HL-60/S4 treated with phorbol 12-myristate 13-acetate at 8.2 ng/mL for 4 days and 3 days (cell line): ENCODE data around the gene MYO15A.

ENCODE experiments used
- in situ Hi-C: fragments of 300-500 bp; cut with MboI; formaldehyde crosslinking; loops from 2 replicates; pipeline ENCODE4 v1.15.0; 2022; ENCODE audit warnings: low sequenced_read_pairs

Gene MYO15A

DNA sequence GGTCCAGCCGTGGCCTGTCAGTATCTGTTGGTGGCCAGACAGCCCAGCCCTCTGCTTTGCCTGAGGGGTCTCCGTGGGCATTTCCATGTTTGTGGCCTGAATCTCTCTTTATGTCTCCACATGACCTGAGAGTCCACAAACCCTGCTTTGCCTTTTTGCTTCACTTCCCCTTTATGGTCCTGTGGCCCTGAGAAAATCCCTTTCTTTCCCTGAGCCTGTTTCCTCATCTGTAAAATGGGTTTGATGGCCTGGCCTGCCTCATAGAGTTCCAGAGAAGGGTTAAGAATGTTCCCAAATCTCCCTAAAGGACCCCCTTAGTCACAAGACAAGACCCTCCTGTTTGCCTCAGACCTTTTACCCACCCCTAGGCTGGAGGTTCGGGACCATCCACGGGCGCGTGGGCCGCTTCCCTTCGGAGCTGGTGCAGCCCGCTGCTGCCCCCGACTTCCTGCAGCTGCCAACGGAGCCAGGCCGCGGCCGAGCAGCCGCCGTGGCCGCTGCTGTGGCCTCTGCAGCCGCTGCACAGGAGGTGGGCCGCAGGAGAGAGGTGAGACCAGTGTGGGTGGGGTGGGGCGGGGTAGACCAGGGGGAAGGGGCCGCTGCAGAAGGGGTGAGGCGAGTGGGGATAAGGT, 48.9 kb downstream of the MYO15A start:
- in situ Hi-C loops: no loop called here

DNA sequence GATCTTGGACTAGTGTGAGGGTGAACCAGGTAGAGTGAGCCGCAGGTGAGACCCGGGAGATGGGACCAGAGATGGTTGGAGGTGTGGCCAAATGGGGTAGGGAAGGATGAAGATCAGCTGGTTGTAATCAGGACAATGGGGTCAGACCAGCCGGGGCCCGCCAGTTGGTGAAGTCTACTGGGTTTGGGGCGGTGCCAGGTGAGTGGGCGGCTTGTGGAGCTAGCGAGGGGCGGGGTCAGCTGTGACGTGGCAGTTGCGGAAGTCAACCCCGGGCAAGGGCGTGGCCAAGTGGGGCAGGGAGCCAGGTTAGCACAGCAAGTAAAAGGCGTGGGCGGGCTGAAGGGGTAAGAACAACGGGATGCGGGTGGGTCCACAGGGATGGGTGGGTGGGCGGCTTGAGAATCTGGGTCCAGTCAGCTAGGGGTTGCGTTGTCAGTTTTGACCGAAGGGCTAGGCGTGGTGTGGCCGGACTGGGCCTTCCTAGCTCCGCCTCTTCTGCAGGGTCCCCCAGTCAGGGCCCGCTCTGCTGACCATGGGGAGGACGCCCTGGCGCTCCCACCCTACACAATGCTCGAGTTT, 49.6 kb downstream of the MYO15A start:
- in situ Hi-C loops: no loop called here

DNA sequence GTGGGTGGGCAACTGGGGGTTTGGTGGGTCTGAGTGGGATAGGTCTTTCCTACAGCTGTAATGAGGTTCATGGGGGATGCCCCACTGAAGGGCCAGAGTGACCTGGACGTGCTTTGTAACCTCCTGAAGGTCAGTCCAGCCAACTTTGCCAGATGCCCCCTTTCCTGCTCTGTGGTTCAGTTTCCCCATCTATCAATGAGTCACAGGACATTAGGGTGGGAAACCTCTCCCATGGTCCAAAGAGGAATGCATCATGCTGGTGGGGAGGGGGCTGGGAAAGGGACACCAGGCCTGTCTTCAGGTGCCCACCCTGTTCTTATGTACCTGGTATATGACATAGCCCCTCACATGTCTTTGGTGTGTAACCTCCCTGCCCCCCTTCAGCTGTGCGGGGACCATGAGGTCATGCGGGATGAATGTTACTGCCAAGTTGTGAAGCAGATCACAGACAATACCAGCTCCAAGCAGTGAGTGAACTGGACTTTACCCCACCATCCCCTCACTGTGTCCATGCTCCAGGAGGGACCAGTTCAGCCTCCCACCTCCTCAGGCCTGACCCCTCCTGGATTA, 51.1 kb downstream of the MYO15A start:
- in situ Hi-C loops: no loop called here

DNA sequence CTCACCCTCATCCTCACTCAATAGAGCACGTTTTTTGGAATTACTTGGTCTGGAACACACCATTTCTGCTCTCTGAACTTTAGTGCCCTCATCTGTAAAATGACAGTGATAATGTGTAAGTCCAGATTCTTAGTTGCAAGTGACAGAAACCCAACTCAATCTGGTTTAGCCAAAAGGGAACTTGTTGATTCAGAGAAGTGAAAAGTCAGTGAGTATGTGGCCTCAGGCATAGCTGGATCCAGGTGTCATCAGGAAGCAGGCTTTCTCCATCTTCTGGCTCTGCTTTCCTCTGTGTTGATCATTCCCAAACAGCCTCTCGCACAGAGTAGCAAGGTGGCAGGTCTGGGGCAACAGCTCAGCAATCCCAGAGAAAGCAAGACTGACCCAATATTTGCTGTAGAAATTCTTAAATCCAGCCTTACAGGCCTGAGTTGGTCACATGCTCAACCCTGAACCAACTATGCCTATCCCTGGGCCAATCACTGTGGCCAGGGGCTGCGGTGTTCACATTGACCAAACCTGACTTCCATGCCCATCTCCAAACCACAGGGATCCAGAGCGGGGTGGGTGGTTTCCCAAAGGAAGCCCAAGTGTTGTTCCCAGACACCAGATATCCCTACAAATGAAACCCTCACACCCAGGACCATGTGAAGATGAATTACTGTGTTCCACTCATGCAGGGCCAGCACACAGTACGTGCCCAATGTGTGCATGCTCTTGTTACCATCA, 51.7 kb downstream of the MYO15A start:
- in situ Hi-C loops: no loop called here

DNA sequence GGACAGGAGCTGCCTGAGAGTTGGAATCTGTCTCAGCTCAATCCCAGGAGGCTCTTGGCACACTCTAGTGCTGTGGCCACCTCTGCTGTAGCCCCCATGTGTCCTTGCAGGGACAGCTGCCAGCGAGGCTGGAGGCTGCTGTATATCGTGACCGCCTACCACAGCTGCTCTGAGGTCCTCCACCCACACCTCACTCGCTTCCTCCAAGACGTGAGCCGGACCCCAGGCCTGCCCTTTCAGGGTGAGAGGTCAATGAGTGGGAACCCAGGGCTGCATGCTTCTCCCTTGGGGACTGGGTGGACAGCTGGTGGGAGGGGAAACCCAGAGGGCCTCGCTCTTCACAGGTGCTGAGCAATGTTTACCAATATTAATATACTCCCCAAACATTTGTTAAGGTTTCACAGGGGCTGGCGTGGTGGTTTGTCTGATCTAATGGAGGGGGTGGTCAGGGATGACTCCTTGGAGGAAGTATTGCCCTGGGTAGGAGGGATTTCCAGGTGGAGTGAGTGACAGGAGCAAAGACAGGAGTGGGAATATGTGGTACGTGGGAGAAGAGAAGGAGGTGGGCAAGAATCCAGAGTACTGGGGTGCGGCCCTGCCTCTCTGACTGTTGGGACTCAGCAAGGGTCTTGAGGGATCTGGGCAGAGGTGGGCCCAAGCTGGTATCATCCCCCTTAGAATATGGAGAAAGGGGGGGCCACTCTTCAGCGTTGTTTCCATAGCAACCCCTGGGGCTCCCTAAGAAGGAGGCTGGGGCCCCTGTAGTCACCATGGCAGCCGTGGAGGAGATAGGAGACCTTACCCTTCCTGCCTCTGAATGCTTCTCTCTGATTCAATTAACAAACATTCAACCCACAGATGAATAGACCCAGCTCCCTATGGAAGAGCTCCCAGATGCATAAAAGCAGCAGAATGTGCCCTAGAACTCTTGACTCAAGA, 52.9 kb downstream of the MYO15A start:
- in situ Hi-C loops: no loop called here

DNA sequence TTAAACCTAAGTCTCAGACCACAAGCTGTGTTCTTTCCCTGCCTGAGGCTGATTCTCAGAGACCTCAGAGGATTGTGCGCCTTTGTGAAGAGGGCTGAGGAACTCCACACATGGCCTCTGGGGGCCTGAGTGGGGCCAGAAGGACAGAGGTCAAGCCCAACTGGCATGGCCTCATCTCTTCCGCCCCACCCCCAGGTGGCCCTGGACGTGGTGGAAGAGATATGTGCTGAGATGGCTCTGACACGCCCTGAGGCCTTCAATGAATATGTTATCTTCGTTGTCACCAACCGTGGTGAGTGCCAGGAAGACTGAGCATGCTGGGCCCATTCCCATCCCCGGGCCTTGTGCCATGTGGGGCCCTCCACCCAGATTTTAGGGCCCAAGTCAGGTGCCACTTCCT, 55.0 kb downstream of the MYO15A start:
- in situ Hi-C loops: no loop called here

DNA sequence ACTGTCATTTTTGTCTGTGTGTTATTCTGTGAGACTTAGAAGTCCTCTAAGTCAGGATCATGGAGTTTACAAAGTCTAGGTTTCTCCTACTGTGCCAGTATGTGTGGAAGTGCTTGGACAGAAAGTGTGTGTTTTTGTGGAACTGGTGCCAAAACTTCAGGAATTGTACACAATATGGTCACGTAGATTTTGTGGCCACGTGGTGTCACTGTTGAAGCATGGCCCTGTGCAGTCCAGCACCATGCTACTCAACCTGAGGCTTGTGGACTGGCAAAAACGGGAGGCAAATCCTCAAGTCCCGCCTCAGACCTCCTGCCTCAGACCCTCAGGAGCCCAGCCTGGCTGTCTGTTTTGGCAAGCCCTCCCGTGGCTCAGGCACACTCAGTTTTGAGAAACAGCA, 58.3 kb downstream of the MYO15A start:
- in situ Hi-C loops: no loop called here

DNA sequence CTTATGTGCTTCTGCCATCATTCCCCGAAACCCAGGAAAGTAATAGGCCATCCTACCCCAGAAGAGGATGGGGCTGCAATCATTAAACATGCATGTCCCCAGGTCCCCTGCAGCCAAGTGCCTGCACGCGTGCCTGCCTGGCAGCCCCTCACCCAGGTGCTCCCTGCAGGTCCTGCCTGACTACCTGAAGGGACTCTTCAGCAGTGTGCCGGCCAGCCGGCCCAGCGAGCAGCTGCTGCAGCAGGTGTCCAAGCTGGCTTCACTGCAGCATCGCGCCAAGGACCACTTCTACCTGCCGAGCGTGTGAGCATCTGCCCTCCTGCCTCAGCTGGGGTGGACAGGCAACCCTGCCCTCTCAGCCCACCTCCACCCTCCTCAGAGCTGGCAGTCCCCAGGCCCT, 58.9 kb downstream of the MYO15A start:
- in situ Hi-C loops: no loop called here

DNA sequence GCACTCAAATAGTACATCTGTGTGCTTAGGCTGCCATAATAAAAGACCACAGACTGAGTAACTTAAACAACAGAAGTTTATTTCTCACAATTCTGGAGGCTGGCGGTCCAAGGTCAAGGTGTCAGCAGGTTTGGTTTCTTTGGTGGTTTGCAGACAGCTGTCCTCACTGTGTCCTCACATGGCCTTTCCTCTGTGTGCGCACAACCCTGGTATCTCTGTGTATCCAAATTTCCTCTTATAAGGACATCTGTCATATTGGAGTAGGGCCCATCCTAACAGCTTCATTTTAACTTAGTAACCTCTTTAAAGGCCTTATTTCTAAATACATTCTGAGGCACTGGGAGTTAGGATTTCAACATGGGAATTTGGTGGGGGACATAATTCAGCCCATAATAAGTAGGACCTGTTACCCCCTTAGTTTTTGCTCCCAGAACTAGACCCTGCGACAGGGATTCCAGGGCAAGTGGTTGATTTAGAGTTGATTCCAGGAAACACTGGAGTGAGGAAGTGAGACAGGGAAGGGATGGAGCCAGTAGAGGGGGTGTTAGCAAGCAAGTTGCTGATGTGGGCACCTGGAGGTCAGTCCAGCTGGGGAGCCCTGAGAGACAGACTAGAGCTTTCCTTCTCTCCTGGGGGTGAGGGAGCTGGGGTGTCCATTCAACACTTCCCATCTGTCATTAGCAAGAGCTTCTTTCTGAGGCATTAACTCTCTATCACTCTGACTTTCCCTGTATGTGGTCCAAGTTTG, 64.1 kb downstream of the MYO15A start:
- in situ Hi-C loops: no loop called here

DNA sequence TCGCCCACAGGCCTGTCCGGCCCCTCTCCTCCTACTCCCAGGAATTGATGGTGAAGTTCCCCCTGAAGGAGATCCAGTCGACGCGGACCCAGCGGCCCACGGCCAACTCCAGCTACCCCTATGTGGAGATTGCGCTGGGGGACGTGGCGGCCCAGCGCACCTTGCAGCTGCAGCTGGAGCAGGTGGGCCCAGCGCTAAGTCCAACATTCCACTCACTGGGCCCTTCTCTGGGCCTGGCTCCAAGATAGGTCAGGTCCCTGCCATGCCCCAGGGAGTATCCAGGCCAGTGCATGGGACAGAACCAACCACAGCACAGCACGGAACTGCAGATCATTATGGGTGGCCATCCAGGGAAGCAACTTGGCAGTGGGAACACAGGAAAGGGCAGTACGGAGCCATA, 65.2 kb downstream of the MYO15A start:
- in situ Hi-C loops: no loop called here

DNA sequence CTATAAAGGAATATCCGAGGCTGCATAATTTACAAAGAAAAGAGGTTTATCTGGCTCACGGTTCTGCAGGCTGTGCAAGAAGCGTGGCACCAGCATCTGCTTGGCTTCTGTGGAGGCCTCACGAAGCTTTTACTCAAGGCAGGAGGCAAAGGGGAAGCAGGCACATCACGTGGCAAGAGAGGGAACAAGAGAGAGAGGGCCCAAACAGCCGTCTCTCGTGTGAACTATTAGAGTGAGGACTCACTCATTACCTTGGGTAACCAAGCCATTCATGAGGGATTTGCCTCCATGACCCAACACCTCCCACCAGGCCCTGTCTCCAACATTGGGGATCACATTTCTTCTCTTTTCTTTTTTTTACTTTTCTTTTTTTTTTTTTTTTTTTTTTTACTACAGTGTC, 67.6 kb downstream of the MYO15A start:
- in situ Hi-C loops: no loop called here

DNA sequence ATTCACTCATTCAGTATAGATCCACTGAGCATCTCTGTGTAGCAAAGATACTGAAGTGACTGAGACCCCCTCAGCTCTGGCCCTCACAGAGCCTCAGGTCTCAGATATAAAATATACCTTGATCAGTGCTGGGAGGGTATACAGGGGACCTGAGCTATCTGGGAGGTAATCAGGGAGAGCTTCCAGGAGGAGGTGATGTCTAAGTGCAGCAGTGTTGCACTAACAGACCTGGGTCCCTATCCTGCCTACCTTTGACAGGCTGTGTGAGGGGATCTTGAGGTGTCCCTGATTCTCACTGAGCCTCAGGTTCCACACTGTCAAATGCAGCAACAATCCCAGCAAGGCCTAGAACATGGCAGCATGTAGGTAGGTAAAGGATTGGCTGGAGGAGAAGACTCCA, 68.6 kb downstream of the MYO15A start:
- in situ Hi-C loops: no loop called here

DNA sequence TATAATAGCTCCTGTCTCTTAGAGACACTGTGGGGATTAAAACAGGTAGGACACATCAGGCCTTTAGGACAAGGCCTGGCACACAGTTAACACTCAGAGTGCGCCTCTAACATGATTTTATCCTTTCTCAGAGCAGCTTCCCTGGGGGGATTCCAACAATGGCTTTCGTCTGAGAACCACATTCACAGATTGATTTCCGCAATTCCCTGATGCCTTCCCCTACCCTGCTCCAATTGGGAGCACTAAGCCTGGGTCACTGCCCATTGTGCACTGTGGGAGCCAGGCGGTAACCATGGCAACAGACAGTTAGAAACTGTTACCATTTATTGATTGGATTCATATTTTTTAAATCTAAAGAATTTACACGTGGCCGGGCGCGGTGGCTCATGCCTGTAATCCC, 69.2 kb downstream of the MYO15A start:
- in situ Hi-C loops: no loop called here

DNA sequence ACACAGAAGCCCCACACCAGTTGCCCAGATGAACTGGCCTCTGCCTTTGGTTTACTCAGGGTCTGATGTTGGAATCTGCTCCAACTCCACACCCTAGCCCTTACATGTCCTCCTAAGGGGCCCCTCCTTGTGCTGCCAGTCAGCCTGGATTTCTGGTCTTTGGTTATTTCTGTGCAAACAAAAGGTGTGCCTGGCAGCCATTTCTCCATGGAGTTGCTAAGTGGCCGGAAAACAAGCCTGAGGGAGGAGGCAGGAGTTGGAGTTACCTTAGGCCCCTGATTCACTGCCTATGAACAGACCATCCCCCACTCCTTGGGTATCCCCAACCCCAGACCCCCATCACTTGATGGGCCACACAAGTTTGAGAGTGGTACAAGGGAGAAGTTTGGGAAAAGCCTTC, 70.6 kb downstream of the MYO15A start:
- in situ Hi-C loops: no loop called here

DNA sequence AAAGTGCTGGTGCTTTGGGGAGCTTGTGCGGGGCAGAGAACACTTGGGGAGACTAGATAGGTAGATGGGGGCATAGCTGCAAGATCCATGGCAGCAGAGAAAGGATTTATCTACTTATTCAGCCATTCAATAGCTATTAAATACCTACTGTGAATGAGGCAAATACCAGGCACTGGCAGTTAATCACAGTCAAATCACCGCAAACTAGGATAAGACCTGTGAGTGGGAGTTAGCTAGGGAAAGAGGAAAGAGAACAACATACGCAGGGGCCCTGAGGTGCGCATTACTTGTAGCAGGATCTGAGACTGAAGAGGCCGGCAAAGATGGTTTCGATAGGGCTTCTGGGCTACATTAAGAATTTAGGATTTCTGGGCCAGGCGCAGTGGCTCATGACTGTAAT, 71.2 kb downstream of the MYO15A start:
- in situ Hi-C loops: no loop called here

DNA sequence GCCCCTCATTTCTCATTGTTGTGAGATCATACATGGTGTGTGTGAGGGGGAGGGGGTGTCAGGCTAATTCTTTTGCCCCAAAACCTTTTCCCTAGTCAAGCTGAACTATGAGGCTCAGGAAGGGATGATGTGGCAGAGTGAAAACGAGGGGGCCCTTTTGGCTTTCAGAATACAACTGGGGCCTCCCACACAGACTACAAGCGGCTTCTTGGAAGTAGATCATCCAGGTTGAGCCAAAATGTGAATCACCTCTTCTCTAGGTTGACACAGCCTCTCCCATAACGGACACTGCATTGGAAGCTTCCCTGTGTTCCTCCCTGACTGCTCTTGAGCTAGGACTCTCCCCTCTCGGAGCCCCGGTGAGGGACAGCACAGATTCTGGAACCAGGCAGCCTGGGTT, 72.8 kb downstream of the MYO15A start:
- in situ Hi-C loops: no loop called here

DNA sequence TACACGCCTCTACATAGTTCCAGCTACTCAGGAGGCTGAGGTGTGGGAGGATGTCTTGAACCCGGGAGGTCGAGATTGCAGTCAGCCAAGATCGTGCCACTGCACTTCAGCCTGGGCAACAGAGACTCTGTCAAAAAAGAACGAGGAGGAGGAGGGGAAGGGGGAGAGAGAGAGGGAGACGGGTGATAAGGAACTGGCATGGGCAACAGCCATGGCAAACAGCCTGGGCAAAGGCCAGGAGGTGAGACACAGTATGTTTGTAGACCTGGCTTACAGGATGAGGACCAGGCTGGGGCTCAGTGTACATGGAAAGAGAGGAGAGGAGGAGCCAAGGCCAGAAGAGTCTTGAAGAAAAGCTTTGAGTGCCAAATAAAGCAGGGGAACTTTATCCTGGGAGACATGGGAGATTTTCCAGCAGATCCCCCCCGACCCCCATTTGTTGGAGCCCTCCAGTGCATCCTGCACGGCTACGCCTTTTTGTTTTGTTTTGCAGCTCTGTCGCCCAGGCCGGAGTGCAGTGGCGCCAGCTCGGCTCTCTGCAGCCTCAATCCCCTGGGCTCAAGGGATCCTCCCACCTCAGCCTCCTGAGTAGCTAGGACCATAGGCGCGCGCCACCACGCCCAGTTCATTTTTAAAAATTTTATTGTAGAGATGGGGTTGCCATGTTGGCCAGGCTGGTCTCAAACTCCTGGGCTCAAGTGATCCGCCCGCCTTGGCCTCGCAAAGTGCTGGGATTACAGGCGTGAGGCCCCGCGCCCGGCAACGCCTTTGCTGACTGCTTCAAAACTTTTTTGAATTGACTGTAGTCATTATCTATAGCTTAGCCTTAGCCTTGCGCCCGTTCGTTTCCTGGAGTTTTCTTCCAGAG, 73.8 kb downstream of the MYO15A start:
- in situ Hi-C loops: no loop called here

DNA sequence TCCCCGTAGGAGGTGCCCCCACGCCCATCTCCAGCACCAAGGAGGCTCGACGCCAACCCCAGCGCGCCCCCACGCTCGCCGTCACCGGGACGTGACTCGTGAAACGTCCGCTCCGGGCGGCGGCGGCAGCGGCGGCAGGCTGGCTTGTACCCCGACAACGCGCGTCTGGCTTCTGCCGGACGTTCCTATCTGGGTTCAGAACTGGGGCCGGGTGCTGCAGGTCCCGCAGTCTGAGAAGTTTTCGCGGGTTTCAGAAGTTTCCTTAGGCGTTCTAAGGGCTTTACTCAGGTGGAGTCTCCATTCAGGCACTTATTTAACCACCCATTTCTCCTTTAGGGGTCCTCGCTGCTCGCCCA, 74.4 kb downstream of the MYO15A start:
- in situ Hi-C loops: no loop called here

DNA sequence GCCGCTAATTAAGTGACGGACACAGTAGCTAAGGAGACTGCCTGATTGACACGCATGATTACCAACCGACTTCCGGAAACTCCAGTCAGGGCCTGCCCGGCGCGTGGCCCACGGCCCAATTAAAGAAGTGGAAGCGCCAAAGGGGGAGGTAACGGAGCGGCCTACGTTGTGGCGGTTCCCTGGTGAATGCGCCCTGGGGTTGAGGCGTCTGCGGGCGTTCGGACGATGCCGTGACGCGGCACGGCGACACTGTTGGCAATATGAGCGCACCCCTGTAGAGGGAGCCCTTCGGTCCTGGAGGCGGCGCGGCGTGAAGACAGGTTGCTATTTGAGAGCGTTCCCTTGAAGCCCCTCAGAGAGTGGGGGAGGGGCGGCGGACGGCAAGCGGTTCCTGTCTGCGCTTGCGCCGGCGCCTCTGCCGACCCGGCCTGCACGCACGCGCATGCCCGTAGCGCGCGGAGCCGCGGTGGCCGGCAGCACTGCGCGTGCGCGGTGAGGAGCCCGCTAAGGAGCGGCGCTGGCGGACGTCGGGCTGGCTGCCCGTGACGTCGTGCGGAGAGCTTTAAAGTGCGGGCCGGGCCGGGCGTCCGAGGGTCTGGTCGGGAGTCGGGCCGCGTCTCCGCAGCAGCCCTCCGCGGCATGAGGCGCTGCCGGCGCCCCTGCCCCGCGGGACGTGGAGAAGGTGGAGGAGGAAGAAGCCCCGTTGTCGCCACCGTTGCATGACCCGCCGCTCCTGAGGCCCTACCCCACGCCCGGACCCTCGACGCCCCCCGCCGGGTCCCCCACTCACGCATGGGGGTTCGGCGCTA, 75.0 kb downstream of the MYO15A start, which contains the start of gene ALKBH5:
TSS of gene ALKBH5 (plus strand) at position 495 of the 809 bp plus-strand sequence. CDS start 416 bp downstream, outside the sequence.
- in situ Hi-C loops: no loop called here
